ENCODE data around the gene HSPB6.

HSPB6 gene

GRCh38 chr19:35764432-35765315, 7.8 kb upstream of the HSPB6 start:
- no peak for DNase-seq

GRCh38 chr19:35760711-35761349, 4.0 kb upstream of the HSPB6 start:
- DNase-seq = no peak

GRCh38 chr19:35759697-35760096, 2.9 kb upstream of the HSPB6 start:
- no peak for DNase-seq

- DNase-seq = peak; percentile 98
These were observed 1.1 kb upstream of the HSPB6 start, which contains the start of gene PROSER3 for GRCh38 chr19:35757749-35758608. TSS of gene PROSER3 (plus strand) at chr19:35758176. CDS start at chr19:35758216, 40 bp downstream.

- DNase-seq = no peak
These were observed 461 bp upstream of the HSPB6 start for GRCh38 chr19:35757231-35757748.

- DNase-seq = no peak
These were observed 1.1 kb downstream of the HSPB6 start for GRCh38 chr19:35755550-35756376.

GRCh38 chr19:35755131-35755549, 1.7 kb downstream of the HSPB6 start:
- no peak for DNase-seq

- DNase-seq = no peak
These were observed 2.3 kb downstream of the HSPB6 start for GRCh38 chr19:35754370-35755130.

- DNase-seq = no peak
These were observed 3.0 kb downstream of the HSPB6 start for GRCh38 chr19:35753634-35754369.

GRCh38 chr19:35752746-35753350, 4.0 kb downstream of the HSPB6 start:
- DNase-seq = no peak

GRCh38 chr19:35751839-35752745, 4.7 kb downstream of the HSPB6 start:
- DNase-seq = no peak

- DNase-seq = no peak
These were observed 6.7 kb downstream of the HSPB6 start for GRCh38 chr19:35750167-35750566.

- peak; percentile 94 for DNase-seq
These were observed 8.5 kb downstream of the HSPB6 start, which contains the start of gene LIN37 for GRCh38 chr19:35748106-35749020. TSS of gene LIN37 (plus strand) at chr19:35748576. CDS start at chr19:35748725, 149 bp downstream.

GRCh38 chr19:35746531-35746930, 10.3 kb downstream of the HSPB6 start:
- DNase-seq = no peak

GRCh38 chr19:35746087-35746462, 10.8 kb downstream of the HSPB6 start:
- DNase-seq = no peak

- peak; percentile 91 for DNase-seq
These were observed 11.3 kb downstream of the HSPB6 start, which contains the start of the genes PSENEN and U2AF1L4 for GRCh38 chr19:35745328-35746086. TSS of gene PSENEN (plus strand) at chr19:35745651. CDS start at chr19:35745931, 280 bp downstream. TSS of gene U2AF1L4 (minus strand) at chr19:35745418. CDS start at chr19:35745391, 27 bp downstream.
